GM23338 (cell line): ENCODE measurements around the gene UCK1.

ENCODE experiments used
- CTCF ChIP-seq, 2 experiments: fragments of 200-600 bp in 1 of 2; sonication (generic) in 1 of 2; conservative IDR thresholded peaks; 2 replicates each; pipeline versions ENCODE4 v1.5.1 to v1.6.1; 2016 to 2017; ENCODE audit warnings: antibody characterized with exemption in 2 of 2, low read depth in 2 of 2, mild to moderate bottlenecking in 2 of 2, moderate library complexity in 1 of 2
- EZH2 ChIP-seq: fragments of 200-600 bp; sonication (generic); IDR thresholded peaks from one replicate; pipeline ENCODE4 v1.8.0; 2017; ENCODE audit warnings: antibody characterized with exemption, mild to moderate bottlenecking, low read depth; ENCODE audit not compliant: unreplicated experiment
- JUNB ChIP-seq: IDR thresholded peaks from one replicate; pipeline ENCODE4 v1.6.1; 2016; ENCODE audit warnings: antibody characterized with exemption; ENCODE audit not compliant: unreplicated experiment
- POLR2AphosphoS5 ChIP-seq: IDR thresholded peaks from 2 replicates; pipeline ENCODE4 v1.6.1; 2016; ENCODE audit warnings: antibody characterized with exemption, low read depth

DNA sequence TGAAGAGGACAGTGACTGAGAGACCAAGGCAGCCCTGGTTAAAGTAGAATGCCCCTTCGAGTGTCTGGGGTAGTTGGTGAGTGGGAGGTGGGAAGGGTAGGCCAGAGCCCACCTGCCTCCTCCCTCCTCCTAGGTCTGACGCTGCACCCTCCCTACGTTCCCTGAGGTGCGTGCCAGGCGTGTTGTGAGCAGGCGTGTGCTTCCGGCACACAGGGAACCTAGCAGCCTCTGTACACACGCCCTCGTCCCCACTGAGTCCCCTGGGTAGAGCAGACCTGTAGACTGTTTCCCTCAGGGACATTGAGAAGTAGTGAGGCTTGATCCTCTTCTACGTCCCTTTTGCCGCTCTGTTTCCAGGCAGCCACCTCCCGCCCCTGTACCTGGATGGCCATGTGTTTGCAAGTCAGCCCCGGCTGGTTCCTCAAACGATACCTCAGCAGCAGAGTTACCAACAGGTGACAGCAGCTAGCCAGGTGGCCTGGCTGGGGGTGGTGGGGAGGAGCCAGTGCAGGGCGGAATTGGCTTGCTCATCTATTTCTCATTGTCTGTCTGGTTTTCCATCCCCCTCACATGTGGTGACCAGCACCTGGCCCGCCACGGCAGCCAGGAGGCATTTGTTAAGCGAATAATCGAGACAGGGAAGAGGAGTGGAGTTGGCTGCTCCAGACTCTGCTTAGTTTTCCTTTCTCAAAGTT is 45.2 kb downstream of the UCK1 start:
- TF ChIP-seq CTCF (conservative IDR thresholded peaks at IDR 0.05; ENCODE audit: low read depth in 2 of 2) (no peak), EZH2 (no peak), POLR2AphosphoS5 (no peak), JUNB (no peak)
